ENCODE measurements around the gene PRRC2B. TPM values are rescaled to one million over a fixed set of nuclear protein-coding genes. Genes with fewer than 3 reads are reported as not detected.
A peak's percentile ranks its signal among the peaks of the same experiment; 100 is the strongest.

The PRRC2B gene
- total RNA-seq, 1 donor, result 69.7 TPM

DNA sequence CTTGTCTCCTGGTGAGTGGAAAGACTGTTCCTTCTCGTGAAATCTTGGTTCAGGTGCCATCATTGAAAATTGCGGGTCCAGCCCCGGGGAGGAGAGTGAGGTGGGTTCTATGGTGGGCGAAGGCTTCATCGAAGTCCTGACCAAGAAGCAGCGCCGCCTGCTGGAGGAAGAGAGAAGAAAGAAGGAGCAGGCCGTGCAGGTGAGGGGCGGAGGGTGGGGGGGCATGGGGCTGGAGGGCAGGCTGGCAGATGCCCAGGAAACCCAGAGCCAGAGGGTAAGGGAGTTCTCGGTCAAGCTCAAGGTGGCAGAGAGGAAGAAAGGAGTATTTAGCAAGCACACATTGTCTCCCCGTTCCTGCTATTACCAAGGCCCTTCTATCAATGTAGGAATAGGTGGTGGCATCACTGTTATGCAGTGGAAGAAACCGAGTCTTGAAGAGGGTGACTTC lies 84.6 kb downstream of the PRRC2B start:
- TF ChIP-seq, protein P1, sequence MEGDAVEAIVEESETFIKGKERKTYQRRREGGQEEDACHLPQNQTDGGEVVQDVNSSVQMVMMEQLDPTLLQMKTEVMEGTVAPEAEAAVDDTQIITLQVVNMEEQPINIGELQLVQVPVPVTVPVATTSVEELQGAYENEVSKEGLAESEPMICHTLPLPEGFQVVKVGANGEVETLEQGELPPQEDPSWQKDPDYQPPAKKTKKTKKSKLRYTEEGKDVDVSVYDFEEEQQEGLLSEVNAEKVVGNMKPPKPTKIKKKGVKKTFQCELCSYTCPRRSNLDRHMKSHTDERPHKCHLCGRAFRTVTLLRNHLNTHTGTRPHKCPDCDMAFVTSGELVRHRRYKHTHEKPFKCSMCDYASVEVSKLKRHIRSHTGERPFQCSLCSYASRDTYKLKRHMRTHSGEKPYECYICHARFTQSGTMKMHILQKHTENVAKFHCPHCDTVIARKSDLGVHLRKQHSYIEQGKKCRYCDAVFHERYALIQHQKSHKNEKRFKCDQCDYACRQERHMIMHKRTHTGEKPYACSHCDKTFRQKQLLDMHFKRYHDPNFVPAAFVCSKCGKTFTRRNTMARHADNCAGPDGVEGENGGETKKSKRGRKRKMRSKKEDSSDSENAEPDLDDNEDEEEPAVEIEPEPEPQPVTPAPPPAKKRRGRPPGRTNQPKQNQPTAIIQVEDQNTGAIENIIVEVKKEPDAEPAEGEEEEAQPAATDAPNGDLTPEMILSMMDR (IDR thresholded peaks at IDR 0.05; ENCODE audit: insufficient read depth, low read length), result peak; percentile 57
- peak; percentile 25 for DNase-seq (ENCODE audit: low read depth)
- H3K4me3 ChIP-seq (ENCODE audit: low read depth, low read length), result no peak overlapping the region

DNA sequence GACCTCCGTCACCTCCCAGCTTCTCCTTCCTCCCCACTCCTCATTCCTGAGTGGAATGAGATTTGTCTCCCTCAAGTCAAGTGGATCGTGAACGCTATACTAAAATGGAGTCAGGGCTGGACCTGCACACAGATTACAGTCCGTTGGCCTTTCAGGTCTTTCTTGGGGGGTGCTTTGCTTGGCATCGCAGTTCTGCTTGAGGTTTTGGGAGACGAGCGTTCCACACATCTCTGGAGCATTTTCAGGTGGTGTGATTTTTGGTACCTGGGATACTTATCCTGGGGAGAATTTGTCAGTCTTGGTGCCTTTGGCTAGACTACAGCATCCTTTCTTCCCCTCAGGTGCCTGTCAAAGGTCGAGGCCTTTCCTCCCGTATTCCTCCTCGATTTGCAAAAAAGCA lies 85.0 kb downstream of the PRRC2B start:
- TF ChIP-seq, protein P1 (IDR thresholded peaks at IDR 0.05; ENCODE audit: insufficient read depth, low read length), result no peak

DNA sequence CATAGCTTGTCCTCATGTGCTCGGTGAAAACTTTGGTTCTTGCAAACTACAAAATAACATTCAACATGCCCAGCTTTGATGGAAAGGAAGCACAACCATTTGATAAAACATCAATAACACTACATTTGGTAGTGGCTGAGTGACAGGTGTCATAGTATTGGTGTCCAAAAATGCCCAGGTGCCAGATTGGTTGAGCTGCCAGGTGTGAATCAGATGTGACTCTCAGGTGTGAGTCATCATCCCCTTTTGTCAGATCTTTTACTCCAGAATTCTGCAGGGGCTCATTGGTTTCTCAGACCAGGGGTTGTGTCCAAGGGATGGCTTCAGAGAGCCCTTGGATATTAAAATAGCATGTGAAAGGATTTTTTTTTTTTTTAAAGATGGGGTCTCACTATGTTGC lies 86.4 kb downstream of the PRRC2B start:
- H3K4me3 ChIP-seq (ENCODE audit: low read depth, low read length), result no peak overlapping the region
- no peak for DNase-seq (ENCODE audit: low read depth)
- TF ChIP-seq, protein P1 (IDR thresholded peaks at IDR 0.05; ENCODE audit: insufficient read depth, low read length), result no peak

More for the DNA sequence above, 85.0 kb downstream of the PRRC2B start:
- DNase-seq (ENCODE audit: low read depth), result no peak
- H3K4me3 ChIP-seq (ENCODE audit: low read depth, low read length), result no peak overlapping the region

DNA sequence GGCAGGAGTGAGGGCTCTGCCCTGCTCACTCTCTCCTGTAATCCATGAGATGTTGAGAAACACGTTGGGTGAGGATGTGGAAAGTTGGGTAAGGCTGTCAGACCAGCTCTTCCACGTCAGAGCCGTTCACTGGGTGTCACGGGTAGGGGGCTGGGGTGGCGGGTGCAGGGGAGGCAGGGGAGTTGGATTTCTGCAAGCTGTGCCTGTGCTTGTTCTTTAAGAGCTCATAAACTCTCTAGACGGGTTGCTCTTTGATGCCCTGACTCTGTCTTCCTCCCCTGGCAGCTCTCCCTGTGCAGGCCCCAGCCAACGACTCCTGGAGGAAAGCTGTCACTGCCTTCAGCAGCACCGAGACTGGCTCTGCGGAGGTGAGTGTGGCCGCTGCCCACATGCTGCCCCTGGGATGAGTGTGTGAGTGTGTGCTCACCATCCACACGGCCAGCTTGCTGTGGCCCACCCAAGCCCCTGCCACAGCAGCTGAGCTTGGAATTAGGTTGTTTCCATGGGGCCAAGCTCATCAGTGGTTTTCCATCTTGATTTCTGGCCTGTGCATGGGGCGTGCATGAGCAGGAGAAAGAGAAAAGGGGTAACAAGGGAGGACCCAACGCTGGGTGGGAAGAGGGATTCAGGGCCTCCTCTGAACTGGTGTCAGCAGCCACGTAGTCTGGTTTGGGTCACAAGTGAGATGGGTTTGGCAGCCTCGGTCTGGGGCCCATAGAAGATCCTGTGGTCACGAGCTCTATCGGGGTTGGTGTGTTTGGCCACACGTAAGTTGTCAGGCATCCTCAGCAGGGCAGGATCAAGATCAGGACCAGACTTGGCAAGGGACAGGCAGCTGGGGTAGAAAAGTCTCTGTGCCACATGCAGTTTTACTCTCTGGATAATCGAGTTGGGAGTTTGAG lies 87.8 kb downstream of the PRRC2B start:
- TF ChIP-seq, protein P1 (IDR thresholded peaks at IDR 0.05; ENCODE audit: insufficient read depth, low read length), result no peak
- DNase-seq (ENCODE audit: low read depth), result no peak
- H3K4me3 ChIP-seq (ENCODE audit: low read depth, low read length), result no peak overlapping the region

DNA sequence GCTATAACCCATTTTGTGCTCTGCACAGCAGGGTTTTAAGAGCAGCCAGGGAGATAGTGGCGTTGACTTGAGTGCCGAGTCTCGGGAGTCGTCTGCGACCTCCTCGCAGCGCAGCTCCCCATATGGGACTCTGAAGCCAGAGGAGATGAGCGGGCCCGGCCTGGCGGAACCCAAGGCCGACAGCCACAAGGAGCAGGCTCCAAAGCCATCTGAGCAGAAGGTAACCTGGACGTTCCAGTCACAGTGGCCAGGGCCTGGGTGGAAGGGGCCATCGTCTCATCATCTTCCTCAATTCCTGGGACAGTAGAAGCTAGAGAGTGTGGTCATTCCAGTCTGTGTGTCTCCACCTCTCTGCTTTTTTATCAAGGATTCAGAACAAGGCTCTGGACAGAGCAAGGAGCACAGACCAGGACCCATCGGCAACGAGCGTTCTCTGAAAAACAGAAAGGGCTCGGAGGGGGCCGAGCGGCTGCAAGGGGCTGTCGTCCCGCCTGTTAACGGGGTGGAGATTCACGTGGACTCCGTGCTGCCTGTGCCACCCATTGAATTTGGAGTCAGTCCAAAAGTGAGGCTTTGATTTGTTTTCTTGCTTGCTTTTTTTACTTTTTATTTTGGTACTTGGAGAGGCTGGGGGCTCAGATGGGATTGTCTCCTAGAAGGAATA lies 88.6 kb downstream of the PRRC2B start:
- TF ChIP-seq, protein P1 (IDR thresholded peaks at IDR 0.05; ENCODE audit: insufficient read depth, low read length), result no peak
- no peak for DNase-seq (ENCODE audit: low read depth)
- no peak overlapping the region for H3K4me3 ChIP-seq (ENCODE audit: low read depth, low read length)

DNA sequence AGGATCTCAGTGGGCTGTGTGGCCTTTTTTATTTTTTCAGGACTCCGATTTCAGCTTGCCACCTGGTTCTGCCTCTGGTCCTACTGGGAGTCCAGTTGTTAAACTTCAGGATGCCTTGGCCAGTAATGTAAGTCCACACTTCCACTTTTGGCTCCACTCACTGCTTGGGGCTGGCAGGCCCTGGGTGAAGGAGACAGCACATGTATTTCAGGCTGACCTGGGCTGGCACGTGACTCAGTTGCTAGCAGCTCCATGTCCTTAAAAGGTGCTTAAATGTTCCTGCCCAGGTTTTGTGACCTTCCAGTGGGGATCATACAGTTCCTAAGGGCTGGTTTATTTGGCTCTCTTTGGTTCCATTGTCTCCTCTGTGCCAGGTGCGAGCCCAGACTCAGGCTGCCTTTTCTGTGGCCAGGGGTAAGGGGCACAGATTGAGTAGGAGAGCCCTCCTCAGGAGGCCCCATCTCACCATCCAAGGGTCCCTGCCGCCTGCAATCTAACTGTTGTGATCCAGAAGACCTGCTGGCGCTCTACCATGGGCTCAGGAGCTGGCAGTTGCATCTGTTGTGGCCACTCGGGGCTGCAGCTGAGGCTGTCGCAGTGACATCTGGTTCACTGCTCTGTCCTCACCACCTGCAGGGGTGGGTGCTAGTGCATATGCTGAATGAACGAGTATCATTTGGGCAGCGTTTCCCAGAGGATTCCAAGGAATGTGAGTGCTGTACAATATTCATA lies 89.6 kb downstream of the PRRC2B start:
- no peak for DNase-seq (ENCODE audit: low read depth)
- H3K4me3 ChIP-seq (ENCODE audit: low read depth, low read length), result no peak overlapping the region
- TF ChIP-seq, protein P1 (IDR thresholded peaks at IDR 0.05; ENCODE audit: insufficient read depth, low read length), result no peak
